GM19099 (cell line): ENCODE data around the gene TARBP2.
A peak's percentile ranks its signal among the peaks of the same experiment; 100 is the strongest.

ENCODE experiments used
- POLR2A ChIP-seq: IDR thresholded peaks from 3 replicates; pipeline ENCODE4 v1.6.1; 2011; ENCODE audit warnings: low read depth; ENCODE audit not compliant: insufficient read length; ENCODE audit errors: extremely low read depth

Gene TARBP2

GRCh38 chr12:53500142-53500775, 824 bp upstream of the TARBP2 start:
- peak; percentile 76 for TF ChIP-seq POLR2A

GRCh38 chr12:53501615-53502181, 615 bp downstream of the TARBP2 start:
- TF ChIP-seq POLR2A, result peak; percentile 15

GRCh38 chr12:53502331-53502730, 1.2 kb downstream of the TARBP2 start:
- no peak for TF ChIP-seq POLR2A

- no peak for TF ChIP-seq POLR2A
Observed at GRCh38 chr12:53502983-53503728, 2.1 kb downstream of the TARBP2 start.

- no peak for TF ChIP-seq POLR2A
Observed at GRCh38 chr12:53504004-53504920, 3.2 kb downstream of the TARBP2 start.

GRCh38 chr12:53505086-53505485, 4.0 kb downstream of the TARBP2 start:
- no peak for TF ChIP-seq POLR2A

GRCh38 chr12:53505555-53506449, 4.7 kb downstream of the TARBP2 start:
- TF ChIP-seq POLR2A, result no peak

GRCh38 chr12:53506450-53506785, 5.3 kb downstream of the TARBP2 start:
- TF ChIP-seq POLR2A, result no peak

GRCh38 chr12:53506881-53507602, 6.0 kb downstream of the TARBP2 start, which contains the start of gene NPFF:
Gene NPFF, minus strand, starts transcription at chr12:53507484. Its CDS starts 10 bp downstream, at chr12:53507474.
- TF ChIP-seq POLR2A, result no peak

- no peak for TF ChIP-seq POLR2A
Observed at GRCh38 chr12:53507603-53507885, 6.5 kb downstream of the TARBP2 start.

GRCh38 chr12:53508534-53509170, 7.6 kb downstream of the TARBP2 start:
- TF ChIP-seq POLR2A, result no peak

GRCh38 chr12:53510181-53510812, 9.2 kb downstream of the TARBP2 start:
- no peak for TF ChIP-seq POLR2A
